MCF 10A (cell line): ENCODE results near the gene MFSD2A. TPM values are rescaled to one million over a fixed set of nuclear protein-coding genes. Genes with fewer than 3 reads are reported as not detected.

ENCODE experiments used
- BruUV-seq: library from RNA; stranded (reverse); fragments of 400-500 nt; replicated peaks from 2 replicates; lab custom pipeline; 2021; lab: Mats Ljungman, UMichigan
- CTCF ChIA-PET: fragments of 300-600 bp; sonication (Branson Sonifier 250); formaldehyde crosslinking; extraction: SDS; loops from one replicate; lab custom pipeline; 2021; ENCODE audit warnings: antibody characterized with exemption, inconsistent platforms; lab: Yijun Ruan, JAX
- POLR2A ChIA-PET: fragments of 300-600, 350-650 bp; sonication (Branson Sonifier 250); formaldehyde crosslinking; extraction: SDS; loops from one replicate; lab custom pipeline; 2020; ENCODE audit warnings: antibody characterized with exemption, inconsistent platforms; lab: Yijun Ruan, JAX
- DNase-seq: peaks from one replicate; pipeline ENCODE4 v3.0.0-alpha.2; 2018; ENCODE audit not compliant: unreplicated experiment
- H3K27ac Mint-ChIP-seq: one replicate; pipeline ENCODE4 v1.8.0; 2022; ENCODE audit warnings: mild to moderate bottlenecking, low read depth, mixed read lengths; ENCODE audit not compliant: unreplicated experiment
- H3K27me3 Mint-ChIP-seq: one replicate; pipeline ENCODE4 v1.8.0; 2022; ENCODE audit warnings: mixed read lengths; ENCODE audit not compliant: insufficient read depth, unreplicated experiment
- H3K36me3 Mint-ChIP-seq: one replicate; pipeline ENCODE4 v1.8.0; 2022; ENCODE audit warnings: mild to moderate bottlenecking, moderate library complexity, mixed read lengths; ENCODE audit not compliant: insufficient read depth, unreplicated experiment
- H3K4me1 Mint-ChIP-seq: one replicate; pipeline ENCODE4 v1.8.0; 2022; ENCODE audit warnings: mixed read lengths; ENCODE audit not compliant: insufficient read depth, unreplicated experiment
- H3K4me3 Mint-ChIP-seq: one replicate; pipeline ENCODE4 v1.8.0; 2022; ENCODE audit warnings: mild to moderate bottlenecking, moderate library complexity, mixed read lengths; ENCODE audit not compliant: unreplicated experiment
- H3K9me3 Mint-ChIP-seq: one replicate; pipeline ENCODE4 v1.8.0; 2022; ENCODE audit warnings: mixed read lengths; ENCODE audit not compliant: unreplicated experiment
- intact Hi-C: fragments of 100-400 bp; cut with micrococcal nuclease; formaldehyde crosslinking; loops from 2 replicates; pipeline ENCODE4 v1.14.1; 2022
- total RNA-seq: library from RNA; stranded (reverse); gene quantifications from 2 replicates; pipeline ENCODE4 v1.2.3, GENCODE V29; 2022
- TF ChIP-seq, protein P1 (sequence below): fragments of 200-600 bp; IDR thresholded peaks from one replicate; pipeline ENCODE4 v1.8.0; 2022; ENCODE audit warnings: antibody characterized with exemption, mild to moderate bottlenecking; ENCODE audit not compliant: unreplicated experiment

The MFSD2A gene
- total RNA-seq, 1 experiment from 2014 or later = 49.1 TPM

- Mint-ChIP-seq H3K4me3 (no peak overlapping the region), H3K4me1 (peaks cover 17% of the 10 kb centered on the region), H3K27me3 (no peaks in the 10 kb centered on the region), H3K36me3 (no peaks in the 10 kb centered on the region), H3K27ac (peak overlapping the region; percentile 82), H3K9me3 (no peaks in the 10 kb centered on the region)
- TF ChIP-seq, protein P1, sequence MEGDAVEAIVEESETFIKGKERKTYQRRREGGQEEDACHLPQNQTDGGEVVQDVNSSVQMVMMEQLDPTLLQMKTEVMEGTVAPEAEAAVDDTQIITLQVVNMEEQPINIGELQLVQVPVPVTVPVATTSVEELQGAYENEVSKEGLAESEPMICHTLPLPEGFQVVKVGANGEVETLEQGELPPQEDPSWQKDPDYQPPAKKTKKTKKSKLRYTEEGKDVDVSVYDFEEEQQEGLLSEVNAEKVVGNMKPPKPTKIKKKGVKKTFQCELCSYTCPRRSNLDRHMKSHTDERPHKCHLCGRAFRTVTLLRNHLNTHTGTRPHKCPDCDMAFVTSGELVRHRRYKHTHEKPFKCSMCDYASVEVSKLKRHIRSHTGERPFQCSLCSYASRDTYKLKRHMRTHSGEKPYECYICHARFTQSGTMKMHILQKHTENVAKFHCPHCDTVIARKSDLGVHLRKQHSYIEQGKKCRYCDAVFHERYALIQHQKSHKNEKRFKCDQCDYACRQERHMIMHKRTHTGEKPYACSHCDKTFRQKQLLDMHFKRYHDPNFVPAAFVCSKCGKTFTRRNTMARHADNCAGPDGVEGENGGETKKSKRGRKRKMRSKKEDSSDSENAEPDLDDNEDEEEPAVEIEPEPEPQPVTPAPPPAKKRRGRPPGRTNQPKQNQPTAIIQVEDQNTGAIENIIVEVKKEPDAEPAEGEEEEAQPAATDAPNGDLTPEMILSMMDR = no peak
- BruUV-seq = no TSS peak
- POLR2A ChIA-PET = interaction anchor here (0.6 to 3.5 kb wide), 10 partner anchors 11 to 360 kb away, joined by 3 to 28 read pairs (median 5); partner anchors contain the start of genes CAP1 and MFSD2A
- CTCF ChIA-PET = interaction anchor here (0.6 to 3.2 kb wide), 6 partner anchors 17 to 163 kb away, joined by 3 to 22 read pairs (median 4); no protein-coding TSS in a partner anchor
- intact Hi-C loops = loop anchor here (5.0 kb wide), 1 partner anchor 33 kb away; no protein-coding TSS in a partner anchor
- DNase-seq = peak; percentile 76
Measured at GRCh38 chr1:40014812-40015594, 60.1 kb downstream of the MFSD2A start.

GRCh38 chr1:40017951-40018575, 63.1 kb downstream of the MFSD2A start:
- ChIA-PET POLR2A (interaction anchor here (1.2 kb wide), 1 partner anchor 21 kb away, joined by 3 read pairs; no protein-coding TSS in a partner anchor), CTCF (interaction anchor here (1.8 kb wide), 1 partner anchor 14 kb away, joined by 9 read pairs; no protein-coding TSS in a partner anchor)
- DNase-seq = no peak
- Mint-ChIP-seq H3K27me3 (no peaks in the 10 kb centered on the region), H3K4me3 (no peak overlapping the region), H3K36me3 (no peaks in the 10 kb centered on the region), H3K27ac (no peak overlapping the region), H3K9me3 (no peaks in the 10 kb centered on the region), H3K4me1 (peaks cover 17% of the 10 kb centered on the region)
- TF ChIP-seq, protein P1 = no peak
- intact Hi-C loops = loop anchor here (5.0 kb wide), 1 partner anchor 36 kb away; no protein-coding TSS in a partner anchor
- no TSS peak for BruUV-seq

Other genes with a start within 250 kb of the MFSD2A start
- 44.8 and 45.8 TPM in 2 replicates for gene PPIE, start 216.3 kb upstream of the MFSD2A start, total RNA-seq
- gene OXCT2, start 183.8 kb upstream of the MFSD2A start, total RNA-seq = not detected in 2 replicates
- gene BMP8B, start 166.3 kb upstream of the MFSD2A start, total RNA-seq = 0.21 and 0.52 TPM in 2 replicates
- 27.4 and 30.6 TPM in 2 replicates for gene TRIT1, start 71.6 kb upstream of the MFSD2A start, total RNA-seq
- gene MYCL, start 53.2 kb upstream of the MFSD2A start, total RNA-seq = 0.63 and 1.1 TPM in 2 replicates
- gene CAP1, start 85.6 kb downstream of the MFSD2A start, total RNA-seq = 297 and 339 TPM in 2 replicates
- 55.4 and 56.4 TPM in 2 replicates for gene PPT1, start 142.1 kb downstream of the MFSD2A start, total RNA-seq
- gene RLF, start 206.2 kb downstream of the MFSD2A start, total RNA-seq = 8.8 and 11.2 TPM in 2 replicates